Loucy (cell line): ENCODE measurements around the gene SLC5A10.

ENCODE experiments used
- H2AFZ ChIP-seq: fragments of 200-600 bp; sonication (generic); 2 replicates; pipeline ENCODE4 v1.6.0; 2016; ENCODE audit warnings: antibody characterized with exemption, mild to moderate bottlenecking, low read length, moderate library complexity
- H3F3A ChIP-seq: fragments of 200-600 bp; 2 replicates; pipeline ENCODE4 v1.6.0; 2016; ENCODE audit warnings: antibody characterized with exemption, low read depth, mild to moderate bottlenecking
- H3K27me3 ChIP-seq: fragments of 200-600 bp; sonication (generic); 2 replicates; pipeline ENCODE4 v1.6.1; 2014; ENCODE audit warnings: low read length, mild to moderate bottlenecking; ENCODE audit not compliant: insufficient read depth, poor library complexity, severe bottlenecking
- H3K36me3 ChIP-seq: fragments of 200-600 bp; sonication (generic); 2 replicates; pipeline ENCODE4 v1.6.1; 2016; ENCODE audit warnings: low read length; ENCODE audit not compliant: insufficient read depth
- H3K4me1 ChIP-seq: fragments of 200-600 bp; sonication (generic); 2 replicates; pipeline ENCODE4 v1.5.1; 2014; ENCODE audit warnings: low read length, mild to moderate bottlenecking; ENCODE audit not compliant: insufficient read depth, poor library complexity, severe bottlenecking
- H3K4me2 ChIP-seq: fragments of 200-600 bp; sonication (generic); 2 replicates; pipeline ENCODE4 v1.6.0; 2014; ENCODE audit warnings: antibody characterized with exemption, low read length, low read depth, mild to moderate bottlenecking; ENCODE audit not compliant: poor library complexity, severe bottlenecking
- H3K4me3 ChIP-seq: fragments of 200-600 bp; sonication (generic); 2 replicates; pipeline ENCODE4 v1.5.1; 2014; ENCODE audit warnings: low read length, mild to moderate bottlenecking, mixed read lengths; ENCODE audit not compliant: poor library complexity, severe bottlenecking
- H3K79me2 ChIP-seq: fragments of 200-600 bp; sonication (generic); 2 replicates; pipeline ENCODE4 v1.6.1; 2014; ENCODE audit warnings: low read length; ENCODE audit not compliant: insufficient read depth
- H3K9ac ChIP-seq: fragments of 200-600 bp; sonication (generic); 2 replicates; pipeline ENCODE4 v1.6.0; 2014; ENCODE audit warnings: mild to moderate bottlenecking, low read depth, low read length, moderate library complexity; ENCODE audit not compliant: poor library complexity, severe bottlenecking
- H3K9me2 ChIP-seq: fragments of 200-600 bp; sonication (generic); replicated peaks from 2 replicates; pipeline ENCODE4 v1.6.1; 2016; ENCODE audit warnings: low read depth, low read length, mixed read lengths
- H3K9me3 ChIP-seq: fragments of 200-600 bp; sonication (generic); 2 replicates; pipeline ENCODE4 v1.6.1; 2014; ENCODE audit warnings: mild to moderate bottlenecking, antibody characterized with exemption, low read length, low read depth; ENCODE audit not compliant: insufficient read depth
- H4K20me1 ChIP-seq: fragments of 200-600 bp; sonication (generic); 2 replicates; pipeline ENCODE4 v1.6.0; 2014; ENCODE audit warnings: antibody characterized with exemption, low read length, mild to moderate bottlenecking; ENCODE audit not compliant: insufficient read depth, poor library complexity, severe bottlenecking
- EZH2phosphoT487 ChIP-seq: fragments of 200-600 bp; IDR thresholded peaks from 2 replicates; pipeline ENCODE4 v1.6.1; 2018; ENCODE audit warnings: antibody characterized with exemption, mild to moderate bottlenecking, moderate library complexity, borderline replicate concordance
- TF ChIP-seq, protein P1 (sequence below): fragments of 200-600 bp; sonication (generic); conservative IDR thresholded peaks from 2 replicates; pipeline ENCODE4 v1.5.1; 2014; ENCODE audit warnings: mild to moderate bottlenecking, antibody characterized with exemption, low read length

The SLC5A10 gene

DNA sequence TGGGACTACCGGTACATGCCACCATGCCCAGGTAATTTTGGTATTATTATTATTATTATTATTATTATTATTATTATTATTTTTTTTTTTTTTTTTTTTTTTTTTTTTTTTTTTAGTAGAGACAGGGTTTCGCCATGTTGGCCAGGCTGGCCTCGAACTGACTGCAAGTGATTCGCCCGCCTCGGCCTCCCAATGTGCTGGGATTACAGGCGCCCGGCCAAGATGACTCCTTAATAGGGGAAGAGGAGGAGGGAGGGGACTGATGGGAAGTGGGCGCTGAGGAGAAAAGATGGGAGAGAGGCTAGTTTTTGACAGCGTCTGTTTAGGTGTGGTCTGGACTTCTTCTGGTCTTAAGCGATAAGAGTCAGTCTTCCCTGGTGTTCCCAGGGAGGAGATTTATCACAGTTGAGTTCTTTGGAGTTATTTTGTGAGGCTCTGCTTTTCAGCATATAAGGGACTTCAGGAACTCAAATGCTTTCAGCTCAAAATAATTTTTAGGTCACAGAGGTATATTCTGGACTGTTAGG is 34.4 kb upstream of the SLC5A10 start:
- H3K4me1 ChIP-seq, result peaks cover 64% of the 10 kb centered on the region
- H3K79me2 ChIP-seq, result peaks cover 36% of the 10 kb centered on the region; the same call in 1 of the 2 replicates
- H3F3A ChIP-seq, result peaks cover 6% of the 10 kb centered on the region; the same call in 1 of the 2 replicates
- peaks cover 31% of the 10 kb centered on the region for H3K36me3 ChIP-seq
- peak overlapping the region; percentile 16 for H3K4me2 ChIP-seq
- no peaks in the 10 kb centered on the region for H3K9me2 ChIP-seq
- H3K4me3 ChIP-seq, result peak overlapping the region; percentile 16
- TF ChIP-seq EZH2phosphoT487, result no peak
- TF ChIP-seq, protein P1, sequence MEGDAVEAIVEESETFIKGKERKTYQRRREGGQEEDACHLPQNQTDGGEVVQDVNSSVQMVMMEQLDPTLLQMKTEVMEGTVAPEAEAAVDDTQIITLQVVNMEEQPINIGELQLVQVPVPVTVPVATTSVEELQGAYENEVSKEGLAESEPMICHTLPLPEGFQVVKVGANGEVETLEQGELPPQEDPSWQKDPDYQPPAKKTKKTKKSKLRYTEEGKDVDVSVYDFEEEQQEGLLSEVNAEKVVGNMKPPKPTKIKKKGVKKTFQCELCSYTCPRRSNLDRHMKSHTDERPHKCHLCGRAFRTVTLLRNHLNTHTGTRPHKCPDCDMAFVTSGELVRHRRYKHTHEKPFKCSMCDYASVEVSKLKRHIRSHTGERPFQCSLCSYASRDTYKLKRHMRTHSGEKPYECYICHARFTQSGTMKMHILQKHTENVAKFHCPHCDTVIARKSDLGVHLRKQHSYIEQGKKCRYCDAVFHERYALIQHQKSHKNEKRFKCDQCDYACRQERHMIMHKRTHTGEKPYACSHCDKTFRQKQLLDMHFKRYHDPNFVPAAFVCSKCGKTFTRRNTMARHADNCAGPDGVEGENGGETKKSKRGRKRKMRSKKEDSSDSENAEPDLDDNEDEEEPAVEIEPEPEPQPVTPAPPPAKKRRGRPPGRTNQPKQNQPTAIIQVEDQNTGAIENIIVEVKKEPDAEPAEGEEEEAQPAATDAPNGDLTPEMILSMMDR, result no peak
- H3K9me3 ChIP-seq, result no peaks in the 10 kb centered on the region
- peak overlapping the region; percentile 12 for H3K9ac ChIP-seq
- no peaks in the 10 kb centered on the region for H3K27me3 ChIP-seq
- no peaks in the 10 kb centered on the region for H4K20me1 ChIP-seq
- H2AFZ ChIP-seq, result no peak overlapping the region

DNA sequence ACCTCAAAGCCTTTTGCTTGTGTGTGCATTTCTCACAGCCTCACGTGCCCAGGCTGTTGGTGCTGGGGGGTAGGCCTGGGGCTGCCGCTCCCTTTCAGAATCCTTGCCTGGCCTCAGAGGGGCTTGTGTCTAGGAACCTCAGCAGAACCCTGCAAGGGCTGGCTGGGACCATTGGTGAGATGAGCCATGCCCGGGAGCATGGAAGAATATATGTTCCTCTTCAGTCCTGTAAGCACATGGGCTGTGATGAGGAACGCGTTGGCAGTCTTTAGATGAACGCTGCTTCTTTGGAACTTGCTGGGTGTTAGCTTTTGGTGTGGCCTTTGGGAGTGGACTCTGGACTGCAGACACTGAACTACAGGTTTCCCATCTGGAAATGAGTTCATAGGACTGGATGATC is 32.0 kb upstream of the SLC5A10 start:
- H3K36me3 ChIP-seq, result peaks cover 20% of the 10 kb centered on the region
- no peaks in the 10 kb centered on the region for H3K9me3 ChIP-seq
- no peak overlapping the region for H2AFZ ChIP-seq
- no peak for TF ChIP-seq EZH2phosphoT487
- TF ChIP-seq, protein P1, result no peak
- H3K79me2 ChIP-seq, result peaks cover 49% of the 10 kb centered on the region
- no peaks in the 10 kb centered on the region for H4K20me1 ChIP-seq
- peak overlapping the region; percentile 70 for H3K4me2 ChIP-seq
- H3K4me3 ChIP-seq, result peak overlapping the region; percentile 19
- peaks cover 64% of the 10 kb centered on the region for H3K4me1 ChIP-seq
- peak overlapping the region; percentile 12 for H3K9ac ChIP-seq
- H3K9me2 ChIP-seq, result no peaks in the 10 kb centered on the region
- no peaks in the 10 kb centered on the region for H3K27me3 ChIP-seq
- H3F3A ChIP-seq, result peaks cover 6% of the 10 kb centered on the region; the same call in 1 of the 2 replicates

DNA sequence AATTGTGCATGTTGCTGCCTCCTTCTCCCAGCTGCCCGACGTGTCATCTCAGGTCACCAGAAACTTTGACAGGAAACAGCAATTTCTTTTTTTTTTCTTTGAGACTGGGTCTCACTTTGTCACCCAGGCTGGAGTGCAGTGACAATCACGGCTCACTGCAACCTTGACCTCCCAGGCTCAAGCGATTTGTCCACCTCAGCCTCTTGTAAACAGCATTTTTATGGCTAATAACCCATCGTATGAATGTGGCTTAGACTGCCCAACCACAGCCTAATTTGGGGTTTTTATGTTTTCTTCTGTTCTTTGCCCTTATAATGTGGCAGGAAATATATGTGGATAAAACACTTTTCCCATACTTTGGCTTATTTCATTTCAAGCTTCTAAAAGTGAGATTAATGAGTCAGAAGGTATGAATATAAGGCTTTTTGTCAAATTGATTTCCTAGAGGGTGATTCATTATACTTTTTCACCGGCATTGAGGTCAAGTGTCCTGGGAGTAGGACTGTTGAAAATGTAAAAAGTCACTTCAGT is 31.0 kb upstream of the SLC5A10 start:
- Histone ChIP-seq H3K79me2 (peaks cover 54% of the 10 kb centered on the region), H3K9ac (peak overlapping the region; percentile 12), H3K9me2 (no peaks in the 10 kb centered on the region), H3K36me3 (peaks cover 19% of the 10 kb centered on the region), H3K4me3 (peak overlapping the region; percentile 53), H3K4me2 (peak overlapping the region; percentile 70), H3K9me3 (no peaks in the 10 kb centered on the region), H2AFZ (no peak overlapping the region), H3K27me3 (no peaks in the 10 kb centered on the region), H3K4me1 (peaks cover 55% of the 10 kb centered on the region), H4K20me1 (no peaks in the 10 kb centered on the region), H3F3A (peaks cover 6% of the 10 kb centered on the region; the same call in 1 of the 2 replicates)
- TF ChIP-seq, protein P1, result no peak
- TF ChIP-seq EZH2phosphoT487, result no peak
